H1 (cell line): ENCODE measurements around the gene C13orf42. TPM values are rescaled to one million over a fixed set of nuclear protein-coding genes. Genes with fewer than 3 reads are reported as not detected.

ENCODE experiments used
- CTCF ChIA-PET: fragments of 300-600 bp; sonication (Branson Sonifier 250); formaldehyde crosslinking; loops from one replicate; lab custom pipeline; 2021; ENCODE audit not compliant: partially characterized antibody; lab: Charles Lee
- POLR2A ChIA-PET: fragments of 300-600 bp; sonication (Branson Sonifier 250); formaldehyde crosslinking; loops from one replicate; lab custom pipeline; 2021; ENCODE audit warnings: inconsistent platforms; ENCODE audit not compliant: partially characterized antibody; lab: Charles Lee
- DNase-seq, 2 experiments: peaks; one replicate each; pipeline versions ENCODE4 v3.0.0 to v3.0.0-alpha.2; 2010 to 2022; ENCODE audit warnings: low spot score in 2 of 2, low read depth in 1 of 2, mixed read lengths in 1 of 2
- FAIRE-seq: peaks from 2 replicates; lab custom pipeline; 2011; peaks lifted over from hg19 to GRCh38; lab: Jason Lieb, UNC
- H2AFZ ChIP-seq: 2 replicates; pipeline ENCODE4 v1.8.1; 2012; ENCODE audit warnings: low read length, inconsistent platforms
- H2AK5ac ChIP-seq: 2 replicates; pipeline ENCODE4 v1.6.1; 2013; ENCODE audit warnings: low read depth, low read length
- H2BK120ac ChIP-seq: replicated peaks from 2 replicates; pipeline ENCODE3; 2013; ENCODE audit warnings: low read depth, low read length, inconsistent platforms
- H2BK12ac ChIP-seq: 2 replicates; pipeline ENCODE4 v1.6.1; 2013; ENCODE audit warnings: low read depth, low read length
- H2BK15ac ChIP-seq: 2 replicates; pipeline ENCODE4 v1.6.1; 2013; ENCODE audit warnings: low read length
- H2BK20ac ChIP-seq: 2 replicates; pipeline ENCODE4 v1.6.1; 2013; ENCODE audit warnings: low read length
- H2BK5ac ChIP-seq: 2 replicates; pipeline ENCODE4 v1.6.1; 2013; ENCODE audit warnings: low read depth, low read length
- H3K14ac ChIP-seq: 2 replicates; pipeline ENCODE4 v1.6.1; 2013; ENCODE audit warnings: inconsistent platforms; ENCODE audit not compliant: insufficient read length
- H3K18ac ChIP-seq: 2 replicates; pipeline ENCODE4 v1.6.1; 2013; ENCODE audit warnings: low read length; ENCODE audit errors: extremely low read depth
- H3K23ac ChIP-seq: 2 replicates; pipeline ENCODE4 v1.6.1; 2013; ENCODE audit warnings: inconsistent platforms; ENCODE audit not compliant: insufficient read length
- H3K23me2 ChIP-seq: 2 replicates; pipeline ENCODE4 v1.6.1; 2013; ENCODE audit warnings: low read depth, low read length
- H3K27ac ChIP-seq: 2 replicates; pipeline ENCODE4 v1.6.1; 2011; ENCODE audit warnings: low read depth, low read length, inconsistent platforms
- H3K27me3 ChIP-seq, 4 experiments: replicated peaks in 1 of 4; 1 replicate in 1 of 4; 2 replicates in 3 of 4; pipeline versions ENCODE4 v1.6.1 to v1.8.1; 2011 to 2013; ENCODE audit warnings: low read length in 3 of 4, mild to moderate bottlenecking in 3 of 4, inconsistent platforms in 2 of 4, mixed read lengths in 2 of 4, moderate library complexity in 1 of 4; ENCODE audit not compliant: control insufficient read depth in 3 of 4, insufficient read depth in 3 of 4; ENCODE audit errors: extremely low read depth in 1 of 4
- H3K36me3 ChIP-seq, 4 experiments: 2 replicates each; pipeline versions ENCODE4 v1.6.1 to v1.8.1; 2011 to 2013; ENCODE audit warnings: mild to moderate bottlenecking in 4 of 4, low read length in 3 of 4, moderate library complexity in 2 of 4, control low read depth in 1 of 4, inconsistent platforms in 1 of 4; ENCODE audit not compliant: insufficient read depth in 4 of 4, control insufficient read depth in 2 of 4
- H3K4ac ChIP-seq: replicated peaks from 2 replicates; pipeline ENCODE3; 2013; ENCODE audit warnings: low read length, low read depth, mixed read lengths, inconsistent platforms; ENCODE audit not compliant: insufficient read length
- H3K4me1 ChIP-seq, 4 experiments: replicated peaks in 1 of 4; 1 replicate in 1 of 4; 2 replicates in 3 of 4; pipeline versions ENCODE4 v1.6.1 to v1.8.1; 2011 to 2013; ENCODE audit warnings: low read length in 3 of 4, inconsistent platforms in 2 of 4, mixed read lengths in 1 of 4; ENCODE audit not compliant: insufficient read depth in 4 of 4, control insufficient read depth in 3 of 4
- H3K4me2 ChIP-seq, 2 experiments: 2 replicates each; pipeline versions ENCODE4 v1.6.1 to v1.8.1; 2011 to 2013; ENCODE audit warnings: low read depth in 2 of 2, low read length in 2 of 2, control low read depth in 1 of 2, inconsistent platforms in 1 of 2, mild to moderate bottlenecking in 1 of 2; ENCODE audit not compliant: insufficient read depth in 1 of 2
- H3K4me3 ChIP-seq, 4 experiments: fragments of 200-600, 300-600 bp in 1 of 4; sonication (generic), shearing (Covaris generic), sonication (Bioruptor Twin) in 1 of 4; 2 replicates each; pipeline versions ENCODE4 v1.5.1 to v1.8.1; 2011 to 2016; ENCODE audit warnings: low read length in 4 of 4, low read depth in 3 of 4, control low read depth in 2 of 4, inconsistent platforms in 2 of 4, mild to moderate bottlenecking in 2 of 4, mixed read lengths in 1 of 4, moderate library complexity in 1 of 4; ENCODE audit not compliant: insufficient read depth in 2 of 4; ENCODE audit errors: extremely low read depth in 1 of 4
- H3K56ac ChIP-seq: replicated peaks from 2 replicates; pipeline ENCODE3; 2013; ENCODE audit warnings: low read depth, mild to moderate bottlenecking, mixed read lengths, low read length, inconsistent platforms; ENCODE audit not compliant: insufficient read length
- H3K79me1 ChIP-seq: 2 replicates; pipeline ENCODE4 v1.6.1; 2013; ENCODE audit warnings: low read depth, low read length, control low read depth
- H3K79me2 ChIP-seq, 2 experiments: 2 replicates each; pipeline versions ENCODE4 v1.6.1 to v1.8.1; 2012 to 2013; ENCODE audit warnings: low read length in 2 of 2, mild to moderate bottlenecking in 2 of 2, inconsistent platforms in 1 of 2; ENCODE audit not compliant: insufficient read depth in 2 of 2, control insufficient read depth in 1 of 2
- H3K9ac ChIP-seq, 4 experiments: replicated peaks in 1 of 4; 1 replicate in 1 of 4; 2 replicates in 3 of 4; pipeline versions ENCODE4 v1.6.1 to v1.8.1; 2011 to 2013; ENCODE audit warnings: low read depth in 3 of 4, low read length in 3 of 4, control low read depth in 2 of 4, mild to moderate bottlenecking in 2 of 4, moderate library complexity in 2 of 4, inconsistent platforms in 1 of 4; ENCODE audit errors: extremely low read depth in 1 of 4
- H3K9me3 ChIP-seq, 2 experiments: 2 replicates each; pipeline versions ENCODE4 v1.6.1 to v1.8.1; 2012 to 2013; ENCODE audit warnings: mild to moderate bottlenecking in 2 of 2, moderate library complexity in 2 of 2, control low read depth in 1 of 2, inconsistent platforms in 1 of 2, low read depth in 1 of 2, low read length in 1 of 2, mixed read lengths in 1 of 2; ENCODE audit not compliant: insufficient read depth in 2 of 2
- H4K20me1 ChIP-seq, 2 experiments: replicated peaks in 1 of 2; 2 replicates each; pipeline versions ENCODE3 to v1.8.1; 2011 to 2013; ENCODE audit warnings: inconsistent platforms in 2 of 2, low read length in 2 of 2, mild to moderate bottlenecking in 1 of 2; ENCODE audit not compliant: insufficient read depth in 2 of 2, control insufficient read depth in 1 of 2
- H4K5ac ChIP-seq: 2 replicates; pipeline ENCODE4 v1.6.1; 2013; ENCODE audit warnings: low read length, low read depth, mixed read lengths, inconsistent platforms; ENCODE audit not compliant: insufficient read length
- H4K8ac ChIP-seq: 2 replicates; pipeline ENCODE4 v1.8.0; 2013; ENCODE audit warnings: mild to moderate bottlenecking, moderate library complexity, low read length, inconsistent platforms; ENCODE audit not compliant: insufficient read depth; ENCODE audit errors: extremely low read depth
- H4K91ac ChIP-seq: replicated peaks from 2 replicates; pipeline ENCODE3; 2013; ENCODE audit warnings: low read length, mixed read lengths, inconsistent platforms; ENCODE audit not compliant: insufficient read length
- ASH2L ChIP-seq: fragments of 200-600, 300-600 bp; sonication (generic); IDR thresholded peaks from one replicate; pipeline ENCODE4 v1.7.1; 2017; ENCODE audit warnings: low read length
- CBX8 ChIP-seq: fragments of 300-800, 300-1000 bp; sonication (generic); IDR thresholded peaks from 2 replicates; pipeline ENCODE4 v1.7.1; 2016; ENCODE audit warnings: low read depth, low read length, borderline replicate concordance
- CHD2 ChIP-seq: IDR thresholded peaks from 2 replicates; pipeline ENCODE4 v1.6.1; 2012; ENCODE audit warnings: low read length, improper control_type of control experiment
- EZH2 ChIP-seq: fragments of 200-600 bp; sonication (generic); IDR thresholded peaks from 2 replicates; pipeline ENCODE4 v1.7.1; 2012; ENCODE audit warnings: low read depth, mild to moderate bottlenecking, moderate library complexity, low read length, inconsistent platforms; ENCODE audit not compliant: severe bottlenecking
- GTF2F1 ChIP-seq: IDR thresholded peaks from 2 replicates; pipeline ENCODE4 v1.6.1; 2012; ENCODE audit warnings: low read depth, low read length, improper control_type of control experiment, borderline replicate concordance
- MAFK ChIP-seq: IDR thresholded peaks from 2 replicates; pipeline ENCODE4 v1.6.1; 2012; ENCODE audit warnings: low read depth, mild to moderate bottlenecking, improper control_type of control experiment, low read length
- NANOG ChIP-seq: IDR thresholded peaks from 2 replicates; pipeline ENCODE4 v1.6.1; 2011; ENCODE audit warnings: low read length, low read depth, mild to moderate bottlenecking, inconsistent platforms; ENCODE audit not compliant: insufficient read depth, poor library complexity, severe bottlenecking
- NRF1 ChIP-seq: IDR thresholded peaks from 2 replicates; pipeline ENCODE4 v1.6.1; 2011; ENCODE audit warnings: mild to moderate bottlenecking, low read depth, low read length, improper control_type of control experiment
- POLR2A ChIP-seq, 2 experiments: IDR thresholded peaks; 1 replicate in 1 of 2; 2 replicates in 1 of 2; pipeline ENCODE4 v1.6.1; 2011; ENCODE audit warnings: low read depth in 2 of 2, low read length in 2 of 2, mild to moderate bottlenecking in 2 of 2; ENCODE audit errors: control extremely low read depth in 1 of 2
- SIN3A ChIP-seq, 2 experiments: IDR thresholded peaks in 1 of 2; conservative IDR thresholded peaks in 1 of 2; 2 replicates each; pipeline ENCODE4 v1.6.1; 2011 to 2012; ENCODE audit warnings: low read length in 2 of 2, improper control_type of control experiment in 1 of 2, low read depth in 1 of 2, mild to moderate bottlenecking in 1 of 2
- SIRT6 ChIP-seq: IDR thresholded peaks from one replicate; pipeline ENCODE4 v1.7.1; 2012; ENCODE audit warnings: low read length, inconsistent platforms
- SUZ12 ChIP-seq: fragments of 200-600 bp; sonication (generic); IDR thresholded peaks from 2 replicates; pipeline ENCODE4 v1.6.1; 2012; ENCODE audit warnings: mild to moderate bottlenecking, inconsistent platforms, low read length, moderate library complexity, mixed read lengths
- TAF1 ChIP-seq: IDR thresholded peaks from 2 replicates; pipeline ENCODE4 v1.6.1; 2011; ENCODE audit warnings: mild to moderate bottlenecking, low read depth, low read length
- TBP ChIP-seq: IDR thresholded peaks from 2 replicates; pipeline ENCODE4 v1.6.1; 2011; ENCODE audit warnings: low read depth, low read length, improper control_type of control experiment
- TCF12 ChIP-seq: IDR thresholded peaks from 2 replicates; pipeline ENCODE4 v1.6.1; 2011; ENCODE audit warnings: low read depth, mild to moderate bottlenecking, low read length
- ZNF274 ChIP-seq: IDR thresholded peaks from 2 replicates; pipeline ENCODE4 v1.7.0; 2012; ENCODE audit warnings: low read length, borderline replicate concordance; ENCODE audit errors: extremely low read depth
- WGBS, 2 experiments: shearing (Covaris generic) in 1 of 2; methylation state at CpG; one replicate each; pipeline versions ENCODE4 v1.1.6 to v1.1.7; 2013 to 2015; ENCODE audit warnings: low lambda C conversion rate in 2 of 2, mixed read lengths in 2 of 2, inconsistent platforms in 1 of 2, low coverage in 1 of 2, missing lambda C conversion rate in 1 of 2; ENCODE audit not compliant: insufficient replicate concordance in 2 of 2, insufficient coverage in 1 of 2, insufficient read length in 1 of 2; ENCODE audit errors: extremely low coverage in 1 of 2, missing lambda C conversion rate in 1 of 2; 5-methylcytosine and 5-hydroxymethylcytosine counted together
- polyA plus RNA-seq, 7 experiments: library from polyadenylated mRNA; depleted of rRNA in 3 of 7; stranded (reverse) in 5 of 7; unstranded in 2 of 7; fragments of >200 nt in 5 of 7; fragments of 200-250 nt in 2 of 7; gene quantifications; 1 replicate in 5 of 7; 2 replicates in 1 of 7; 4 replicates in 1 of 7; pipeline versions ENCODE4 v1.2.1 to v1.2.3, GENCODE V29; 2011 to 2013; ENCODE audit warnings: missing spikeins in 2 of 7, mixed read lengths in 2 of 7
- total RNA-seq: library from RNA; stranded (reverse); fragmentation: NEBNext Ultra II Directional; extraction: Animal tissue kit (Norgen Biotek cat#: 25700); gene quantifications from 2 replicates; pipeline ENCODE4 v1.2.1, GENCODE V29; 2021

C13orf42 gene
- total and polyA plus RNA-seq, 2 of the 8 experiments (the other 6 are each of a cell fraction or from before 2014, with no cell fraction given): 9.9 to 10.1 TPM

GRCh38 chr13:51112771-51113170, 1.7 kb upstream of the C13orf42 start:
- Histone ChIP-seq H4K8ac (no peak overlapping the region), H2BK120ac (no peak overlapping the region), H3K79me1 (no peaks in the 10 kb centered on the region), H3K9ac (no peak overlapping the region), H2BK12ac (no peak overlapping the region), H4K20me1 (no peaks in the 10 kb centered on the region), H2BK5ac (no peak overlapping the region), H2AFZ (no peak overlapping the region), H3K23me2 (no peaks in the 10 kb centered on the region), H3K79me2 (no peaks in the 10 kb centered on the region), H3K4me1 (no peaks in the 10 kb centered on the region; a peak in 1 of 7 replicates), H2AK5ac (no peak overlapping the region), H3K36me3 (0 out of 8 replicates have a peak, but pooled peaks cover 0 to 3% (median 0%) of the 10 kb centered on the region in 4 experiments), H2BK20ac (no peak overlapping the region), H3K14ac (no peak overlapping the region), H3K4me3 (no peak overlapping the region), H4K91ac (no peak overlapping the region), H3K18ac (no peak overlapping the region), H3K27me3 (no peaks in the 10 kb centered on the region), H3K27ac (no peak overlapping the region), H3K9me3 (peaks cover 0 to 2% of the 10 kb centered on the region in 2 experiments; a peak in 1 of 4 replicates), H3K4me2 (no peak overlapping the region), H3K56ac (no peak overlapping the region), H4K5ac (no peak overlapping the region), H3K4ac (no peak overlapping the region), H2BK15ac (no peak overlapping the region), H3K23ac (no peak overlapping the region)
- WGBS, 2 experiments: 82% methylated on average over 5 of the region's 5 CpGs; no CpG with 5 or more reads in 1 of the 2 experiments
- DNase-seq: no peak
- FAIRE-seq: no peak
- CTCF ChIA-PET: interaction anchor here (0.8 to 3.4 kb wide), 4 partner anchors 9 to 655 kb away, joined by 3 to 24 read pairs (median 7); no protein-coding TSS in a partner anchor
- POLR2A ChIA-PET: no interaction called here
- TF ChIP-seq NANOG: no peak
- TF ChIP-seq TCF12: no peak
- TF ChIP-seq EZH2: no peak
- TF ChIP-seq TAF1: no peak
- no peak for TF ChIP-seq NRF1
- no peak for TF ChIP-seq POLR2A (IDR thresholded peaks at IDR 0.05; ENCODE audit: control extremely low read depth in 1 of 2, low read depth in 2 of 2, low read length in 2 of 2)
- no peak for TF ChIP-seq SIRT6
- TF ChIP-seq MAFK: no peak
- TF ChIP-seq SUZ12: no peak
- TF ChIP-seq ZNF274: no peak
- no peak for TF ChIP-seq GTF2F1
- no peak for TF ChIP-seq CBX8
- no peak for TF ChIP-seq TBP
- no peak for TF ChIP-seq CHD2
- no peak for TF ChIP-seq ASH2L
- TF ChIP-seq SIN3A (conservative IDR thresholded peaks at IDR 0.05 in 1 of 2, IDR thresholded peaks at IDR 0.05 in 1 of 2; ENCODE audit: low read depth in 1 of 2, low read length in 2 of 2): no peak
